Subcutaneous abdominal adipose tissue (tissue), 5 donors: ENCODE data around the gene HYOU1.

Experiments used
- H3K27ac ChIP-seq: one replicate; pipeline ENCODE4 v1.7.0; 2013; ENCODE audit warnings: low read depth, mild to moderate bottlenecking, inconsistent platforms, low read length, moderate library complexity
- H3K27me3 ChIP-seq, 5 donors: one replicate each; pipeline ENCODE4 v1.7.0; 2013; ENCODE audit warnings: low read length in 5 of 5, inconsistent platforms in 1 of 5; ENCODE audit not compliant: control insufficient read depth in 5 of 5, insufficient read depth in 4 of 5
- H3K36me3 ChIP-seq, 5 donors: one replicate each; pipeline ENCODE4 v1.7.0; 2013; ENCODE audit warnings: low read length in 5 of 5; ENCODE audit not compliant: control insufficient read depth in 5 of 5, insufficient read depth in 5 of 5
- H3K4me1 ChIP-seq, 5 donors: one replicate each; pipeline ENCODE4 v1.7.0; 2013; ENCODE audit warnings: low read length in 5 of 5, mild to moderate bottlenecking in 3 of 5, moderate library complexity in 1 of 5; ENCODE audit not compliant: control insufficient read depth in 5 of 5, insufficient read depth in 5 of 5
- H3K4me3 ChIP-seq, 5 donors: one replicate each; pipeline ENCODE4 v1.7.0; 2013; ENCODE audit warnings: low read length in 5 of 5, low read depth in 1 of 5
- H3K9ac ChIP-seq, 5 donors: one replicate each; pipeline ENCODE4 v1.7.0; 2013; ENCODE audit warnings: low read length in 5 of 5, mild to moderate bottlenecking in 4 of 5, moderate library complexity in 3 of 5
- H3K9me3 ChIP-seq, 5 donors: one replicate each; pipeline ENCODE4 v1.7.0; 2013; ENCODE audit warnings: low read length in 5 of 5; ENCODE audit not compliant: control insufficient read depth in 5 of 5
- donor health status: healthy.
- donor health status: healthy.
- donor health status: healthy.
- donor health status: healthy.
- donor health status: healthy.

HYOU1 gene

DNA sequence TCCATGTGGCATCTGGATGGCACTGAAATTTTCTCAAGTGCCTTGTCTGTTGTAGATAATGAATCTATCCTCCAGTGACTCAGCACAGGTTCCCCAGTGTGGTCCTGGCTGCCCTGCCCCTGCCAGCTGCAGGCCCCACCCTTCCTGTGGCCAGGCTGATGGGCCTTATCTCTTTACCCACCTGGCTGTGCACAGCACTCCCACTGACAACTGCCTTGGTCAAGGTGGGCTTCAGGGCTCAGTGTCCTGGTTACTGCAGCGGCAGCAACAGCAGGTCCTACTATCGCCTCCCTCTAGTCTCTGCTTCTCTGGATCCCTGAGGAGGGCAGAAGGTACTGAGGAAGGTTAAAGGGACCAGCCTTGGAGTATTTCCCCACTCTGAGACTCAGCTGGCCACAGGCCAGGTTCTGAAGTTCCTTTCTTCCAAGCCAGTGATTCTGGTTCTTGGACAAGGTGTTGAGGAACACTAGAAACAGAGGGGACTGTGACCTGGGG, 30.8 kb upstream of the HYOU1 start:
- Histone ChIP-seq H3K9ac (no peak overlapping the region), H3K27me3 (no peaks in the 10 kb centered on the region), H3K27ac (no peak overlapping the region), H3K4me3 (no peak overlapping the region), H3K36me3 (peaks cover 0 to 14% (median 7%) of the 10 kb centered on the region in 5 donors), H3K9me3 (no peaks in the 10 kb centered on the region), H3K4me1 (peaks cover 5 to 19% (median 16%) of the 10 kb centered on the region in 5 donors)

DNA sequence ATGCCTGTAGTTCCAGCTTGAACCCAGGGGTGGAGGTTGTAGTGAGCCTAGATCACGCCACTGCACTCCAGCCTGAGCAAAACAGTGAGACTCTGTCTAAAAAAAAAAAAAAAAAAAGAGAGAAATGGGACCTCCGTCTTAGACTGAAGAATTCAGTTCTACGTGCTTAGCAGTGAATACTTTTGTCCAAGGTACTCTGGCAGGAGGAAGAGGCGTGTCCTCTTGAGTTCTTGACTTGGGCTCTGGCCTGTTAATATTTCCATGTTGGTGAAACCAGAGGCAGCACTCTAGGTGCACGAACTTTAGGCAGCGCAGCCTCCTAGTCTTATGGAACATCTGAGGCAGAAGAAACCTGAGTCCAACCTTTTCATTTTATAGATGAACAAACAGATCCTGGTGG, 30.1 kb upstream of the HYOU1 start:
- Histone ChIP-seq H3K27me3 (no peaks in the 10 kb centered on the region), H3K4me3 (no peak overlapping the region), H3K9me3 (no peaks in the 10 kb centered on the region), H3K4me1 (peaks cover 5 to 16% (median 16%) of the 10 kb centered on the region in 5 donors), H3K9ac (no peak overlapping the region), H3K36me3 (peaks cover 2 to 15% (median 8%) of the 10 kb centered on the region in 5 donors), H3K27ac (no peak overlapping the region)

DNA sequence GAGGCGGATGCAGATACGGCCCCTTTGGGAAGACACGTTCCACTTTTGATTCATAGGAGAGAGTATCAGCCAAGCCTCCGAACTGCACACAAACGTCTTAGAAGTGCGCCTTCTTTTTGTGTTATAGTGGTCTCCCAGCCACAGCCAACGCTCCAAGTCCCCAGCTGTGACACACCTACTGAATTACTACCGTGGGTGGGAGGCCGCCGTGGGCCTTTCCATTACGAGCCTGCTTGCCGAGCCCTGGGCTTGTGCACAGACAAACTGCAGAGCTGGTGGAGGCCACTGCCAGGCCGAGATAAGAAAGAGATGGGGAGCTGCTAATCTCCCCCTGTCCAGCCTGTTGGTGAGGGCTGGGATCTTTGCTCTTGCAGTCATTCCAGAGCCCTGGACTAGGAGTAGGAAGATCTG, 28.4 kb upstream of the HYOU1 start:
- H3K4me1 ChIP-seq = peaks cover 5 to 16% (median 16%) of the 10 kb centered on the region in 5 donors
- peak overlapping the region; percentile 74 to 88 (median 82) for H3K9ac ChIP-seq
- no peaks in the 10 kb centered on the region for H3K9me3 ChIP-seq
- H3K36me3 ChIP-seq = peaks cover 5 to 25% (median 23%) of the 10 kb centered on the region in 5 donors
- no peaks in the 10 kb centered on the region for H3K27me3 ChIP-seq
- peak overlapping the region; percentile 85 to 94 (median 90) for H3K4me3 ChIP-seq
- H3K27ac ChIP-seq = peak overlapping the region; percentile 88

DNA sequence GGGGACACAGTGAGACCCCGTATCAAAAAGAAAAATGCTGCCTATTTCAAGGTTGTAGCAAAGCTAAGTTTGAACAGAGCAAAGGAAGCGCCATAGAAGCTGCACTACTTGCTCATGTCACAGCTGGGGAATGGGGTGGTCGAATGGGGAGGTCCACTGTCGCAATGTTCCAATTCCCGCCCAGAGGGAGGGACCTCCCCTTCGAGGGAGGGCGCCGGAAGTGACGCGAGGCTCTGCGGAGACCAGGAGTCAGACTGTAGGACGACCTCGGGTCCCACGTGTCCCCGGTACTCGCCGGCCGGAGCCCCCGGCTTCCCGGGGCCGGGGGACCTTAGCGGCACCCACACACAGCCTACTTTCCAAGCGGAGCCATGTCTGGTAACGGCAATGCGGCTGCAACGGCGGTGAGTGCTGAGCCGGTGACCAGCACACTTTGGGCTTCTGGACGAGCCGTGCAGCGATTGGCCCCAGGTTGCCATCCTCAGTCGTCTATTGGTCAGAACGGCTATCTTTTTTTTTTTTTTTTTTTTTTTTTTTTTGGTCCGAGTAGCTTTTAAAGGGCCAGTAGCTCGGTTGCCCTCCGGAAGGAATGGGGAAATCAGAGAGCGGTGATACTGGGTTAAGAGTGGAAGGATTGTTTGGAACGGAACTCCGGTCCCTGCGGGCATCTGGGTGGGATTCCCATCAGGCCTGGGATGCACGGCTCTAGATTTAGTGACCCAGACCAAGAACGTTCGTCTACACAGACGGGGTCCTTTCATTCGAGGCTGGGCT, 27.8 kb upstream of the HYOU1 start, which contains the start of gene HMBS:
HMBS (plus strand) TSS at position 219 of the 774 bp plus-strand sequence; CDS start at position 372, 153 bp downstream.
- peak within 1 kb of the TSS; percentile 74 to 88 (median 82) for H3K9ac ChIP-seq

DNA sequence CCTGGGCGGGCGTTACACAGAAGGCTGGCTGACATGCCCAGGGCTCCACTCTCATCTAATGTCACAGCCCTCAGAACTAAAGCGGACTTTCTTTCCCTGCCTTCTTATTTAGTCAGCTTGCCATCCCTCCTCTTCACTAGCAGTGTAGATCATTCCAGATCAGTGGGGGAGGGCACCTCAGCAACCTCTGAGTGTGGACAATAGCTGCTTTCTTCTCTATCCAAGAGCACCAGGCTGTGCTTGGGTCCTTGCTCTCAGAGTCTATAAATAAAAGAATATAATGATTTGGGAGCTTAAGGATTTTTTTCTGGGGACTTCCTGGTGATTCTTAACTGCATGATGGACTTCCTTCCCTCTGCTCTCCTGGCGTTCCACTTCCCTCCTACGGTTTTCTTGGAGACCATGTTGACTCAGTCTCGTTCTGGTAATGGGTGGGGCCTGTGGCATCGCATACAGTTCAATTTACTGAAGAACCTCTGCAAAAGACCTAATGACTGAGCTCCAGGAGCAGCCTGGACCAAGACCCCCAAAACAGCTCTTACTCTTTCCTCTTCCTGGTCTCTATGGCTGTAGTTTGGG, 24.8 kb upstream of the HYOU1 start:
- no peak overlapping the region for H3K27ac ChIP-seq
- H3K9ac ChIP-seq = peak overlapping the region in 1 of 5 donors; percentile 18
- no peaks in the 10 kb centered on the region for H3K9me3 ChIP-seq
- no peaks in the 10 kb centered on the region for H3K27me3 ChIP-seq
- no peak overlapping the region for H3K4me3 ChIP-seq
- H3K4me1 ChIP-seq = peaks cover 5 to 16% (median 16%) of the 10 kb centered on the region in 5 donors
- H3K36me3 ChIP-seq = peaks cover 5 to 61% (median 56%) of the 10 kb centered on the region in 5 donors

More for the DNA sequence above, 27.8 kb upstream of the HYOU1 start, which contains the start of gene HMBS:
- Histone ChIP-seq H3K36me3 (peaks cover 5 to 30% (median 27%) of the 10 kb centered on the region in 5 donors), H3K27me3 (no peaks in the 10 kb centered on the region), H3K9me3 (no peaks in the 10 kb centered on the region), H3K4me3 (peak within 1 kb of the TSS; percentile 85 to 94 (median 90)), H3K4me1 (peaks cover 5 to 16% (median 16%) of the 10 kb centered on the region in 5 donors), H3K27ac (peak within 1 kb of the TSS; percentile 88)

DNA sequence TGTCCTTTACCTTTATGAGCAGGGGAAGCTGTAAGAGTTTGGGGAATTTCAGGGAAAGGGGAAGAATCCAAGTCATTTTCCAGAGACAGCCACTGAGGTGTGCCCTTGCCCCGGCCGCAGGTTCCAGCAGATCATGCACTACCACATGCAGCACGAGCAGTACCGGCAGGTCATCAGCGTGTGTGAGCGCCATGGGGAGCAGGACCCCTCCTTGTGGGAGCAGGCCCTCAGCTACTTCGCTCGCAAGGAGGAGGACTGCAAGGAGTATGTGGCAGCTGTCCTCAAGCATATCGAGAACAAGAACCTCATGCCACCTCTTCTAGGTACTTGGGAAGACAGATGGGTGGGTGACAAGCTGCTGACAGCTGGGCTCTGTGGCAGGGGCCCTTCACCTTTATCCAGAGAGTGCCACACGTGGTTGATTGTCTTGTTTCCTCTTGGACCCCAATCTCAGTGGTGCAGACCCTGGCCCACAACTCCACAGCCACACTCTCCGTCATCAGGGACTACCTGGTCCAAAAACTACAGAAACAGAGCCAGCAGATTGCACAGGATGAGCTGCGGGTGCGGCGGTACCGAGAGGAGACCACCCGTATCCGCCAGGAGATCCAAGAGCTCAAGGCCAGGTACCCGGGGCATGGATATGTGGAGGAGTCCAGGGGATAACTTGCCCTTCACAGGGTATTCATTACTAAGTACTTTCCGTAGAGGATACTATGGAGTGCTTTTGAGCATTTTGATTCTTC, 21.8 kb upstream of the HYOU1 start:
- peaks cover 5 to 77% (median 66%) of the 10 kb centered on the region in 5 donors for H3K36me3 ChIP-seq
- H3K27ac ChIP-seq = no peak overlapping the region
- no peaks in the 10 kb centered on the region for H3K4me1 ChIP-seq
- H3K9me3 ChIP-seq = no peaks in the 10 kb centered on the region
- no peak overlapping the region for H3K9ac ChIP-seq
- H3K27me3 ChIP-seq = no peaks in the 10 kb centered on the region
- no peak overlapping the region for H3K4me3 ChIP-seq

DNA sequence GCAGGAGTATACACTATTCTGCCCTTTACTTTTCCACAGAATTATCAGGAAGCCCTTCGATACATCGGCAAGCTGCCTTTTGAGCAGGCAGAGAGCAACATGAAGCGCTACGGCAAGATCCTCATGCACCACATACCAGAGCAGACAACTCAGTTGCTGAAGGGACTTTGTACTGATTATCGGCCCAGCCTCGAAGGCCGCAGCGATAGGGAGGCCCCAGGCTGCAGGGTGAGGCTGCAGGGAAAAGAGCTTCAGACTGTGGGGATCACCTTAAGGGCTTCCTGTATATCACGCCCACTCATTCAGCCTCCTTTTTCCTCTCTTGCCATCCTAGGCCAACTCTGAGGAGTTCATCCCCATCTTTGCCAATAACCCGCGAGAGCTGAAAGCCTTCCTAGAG, 20.8 kb upstream of the HYOU1 start:
- Histone ChIP-seq H3K36me3 (peaks cover 7 to 87% (median 76%) of the 10 kb centered on the region in 5 donors), H3K9me3 (no peaks in the 10 kb centered on the region), H3K4me1 (no peaks in the 10 kb centered on the region), H3K9ac (no peak overlapping the region), H3K4me3 (no peak overlapping the region), H3K27me3 (no peaks in the 10 kb centered on the region), H3K27ac (no peak overlapping the region)

DNA sequence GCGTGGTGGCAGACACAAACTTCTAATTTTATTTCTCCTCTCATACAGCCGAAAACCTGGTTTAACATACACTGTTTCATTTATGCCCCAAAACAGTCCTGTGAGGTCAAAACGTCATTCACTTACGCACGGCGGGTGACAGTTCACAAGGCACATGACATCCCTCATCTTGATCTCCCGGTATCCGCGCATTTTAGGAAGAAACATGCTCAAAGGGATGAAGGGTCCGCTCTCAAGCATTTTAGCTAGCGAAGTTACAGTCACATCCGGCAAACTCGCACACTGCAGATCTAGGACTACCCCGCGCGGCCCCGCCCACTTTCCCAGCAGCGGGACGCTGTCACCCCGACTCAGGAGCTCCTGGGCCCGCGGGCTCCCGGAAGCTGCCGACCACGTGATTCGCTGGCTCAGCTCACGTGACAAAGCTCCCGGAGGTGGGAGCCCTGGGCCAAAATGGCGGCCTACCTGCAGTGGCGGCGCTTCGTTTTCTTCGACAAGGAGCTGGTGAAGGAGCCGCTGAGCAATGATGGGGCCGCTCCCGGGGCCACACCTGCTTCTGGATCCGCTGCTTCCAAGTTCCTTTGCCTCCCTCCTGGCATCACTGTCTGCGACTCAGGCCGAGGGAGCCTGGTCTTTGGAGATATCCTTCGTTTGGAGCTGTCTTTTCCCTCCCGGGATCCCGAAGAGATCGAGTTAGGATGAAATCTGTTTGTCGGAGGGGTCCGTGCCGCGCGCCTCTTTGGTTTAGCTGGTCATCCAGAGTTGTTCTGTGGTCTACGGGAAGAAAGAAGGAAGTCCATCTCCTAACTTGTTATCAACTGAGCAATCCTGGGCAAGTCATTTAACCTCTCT, 10.6 kb upstream of the HYOU1 start, which contains the start of gene VPS11:
VPS11 (plus strand) TSS at position 448 of the 852 bp plus-strand sequence; CDS start at position 454, 6 bp downstream.
- peak within 1 kb of the TSS; percentile 77 to 98 (median 94) for H3K9ac ChIP-seq
- peak within 1 kb of the TSS; percentile 74 to 98 (median 97) for H3K4me3 ChIP-seq
- H3K27ac ChIP-seq = peak within 1 kb of the TSS; percentile 78
- peaks cover 3 to 25% (median 19%) of the 10 kb centered on the region in 5 donors for H3K36me3 ChIP-seq
- H3K4me1 ChIP-seq = peaks cover 2 to 35% (median 25%) of the 10 kb centered on the region in 5 donors
- H3K27me3 ChIP-seq = no peaks in the 10 kb centered on the region
- H3K9me3 ChIP-seq = no peaks in the 10 kb centered on the region

DNA sequence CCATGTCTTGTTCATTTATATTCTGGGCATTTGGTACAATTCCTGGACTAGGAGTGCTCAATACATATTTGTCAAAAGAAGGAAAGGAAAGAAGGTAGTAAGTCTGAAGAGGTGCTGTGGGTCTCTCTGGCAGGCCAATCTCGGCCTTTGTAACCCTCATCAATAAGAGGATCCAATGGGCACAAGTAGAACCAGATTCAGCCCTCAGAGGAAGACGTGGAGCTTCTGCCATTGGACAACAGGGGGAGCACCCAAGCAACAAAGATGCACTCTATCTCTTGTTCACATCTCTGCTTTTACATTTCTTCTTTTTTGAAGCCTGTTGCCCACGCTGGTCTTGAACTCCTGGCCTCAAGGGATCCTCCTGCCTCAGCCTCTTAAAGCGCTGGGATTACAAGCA, 8.4 kb upstream of the HYOU1 start:
- no peak overlapping the region for H3K9ac ChIP-seq
- peaks cover 0 to 5% (median 4%) of the 10 kb centered on the region in 5 donors for H3K36me3 ChIP-seq
- H3K27ac ChIP-seq = no peak overlapping the region
- H3K27me3 ChIP-seq = no peaks in the 10 kb centered on the region
- H3K4me3 ChIP-seq = no peak overlapping the region
- peaks cover 2 to 38% (median 25%) of the 10 kb centered on the region in 5 donors for H3K4me1 ChIP-seq
- H3K9me3 ChIP-seq = no peaks in the 10 kb centered on the region
